ENCODE data around the gene ARHGAP19.

- no peak for TF ChIP-seq EP300 (IDR thresholded peaks at IDR 0.05; ENCODE audit: borderline replicate concordance in 1 of 2, low read depth in 1 of 2, low read length in 1 of 2)
- peak; percentile 42 for TF ChIP-seq PBX3 (IDR thresholded peaks at IDR 0.05)
- TF ChIP-seq GATA2 (CRISPR knock-in tag; IDR thresholded peaks at IDR 0.05) = no peak
- TF ChIP-seq POLR2AphosphoS5 (IDR thresholded peaks at IDR 0.05; ENCODE audit: low read depth, low read length) = no peak
- no peak for TF ChIP-seq REST (IDR thresholded peaks at IDR 0.05; ENCODE audit: low read depth, low read length)
- TF ChIP-seq CTCF (IDR thresholded peaks at IDR 0.05) = peak; percentile 79
- TF ChIP-seq JUND (IDR thresholded peaks at IDR 0.05) = peak; percentile 26; the same call in 1 of the 2 replicates
- peak; percentile 66 for TF ChIP-seq SMC3 (IDR thresholded peaks at IDR 0.05; ENCODE audit: low read depth, low read length)
- TF ChIP-seq ZBTB33 (IDR thresholded peaks at IDR 0.05; ENCODE audit: borderline replicate concordance, low read depth) = 0 out of 2 replicates have a peak, but pooled peaks have one; percentile 10
- no peak for TF ChIP-seq USF2 (IDR thresholded peaks at IDR 0.05; ENCODE audit: borderline replicate concordance, low read depth, low read length)
These were observed 13.9 kb downstream of the ARHGAP19 start for GRCh38 chr10:97278491-97278989.
